Tibial nerve (tissue), 4 donors: ENCODE results near the gene MS4A3. TPM values are rescaled to one million over a fixed set of nuclear protein-coding genes. Genes with fewer than 3 reads are reported as not detected.
"Not testable (repeated sequence)": the region's sequence is repeated elsewhere in the genome, so short reads cannot be mapped to it uniquely, and the experiment has no call there.

Source experiments
- DNase-seq, 2 donors: peaks; one replicate each; pipeline ENCODE4 v3.0.0-alpha.2; 2019; ENCODE audit warnings: low spot score in 2 of 2
- H3K27ac ChIP-seq, 4 donors: fragments of 200-600 bp; sonication (generic) in 3 of 4; one replicate each; pipeline ENCODE4 v1.5.1; 2017 to 2019; ENCODE audit warnings: mild to moderate bottlenecking in 1 of 4
- H3K27me3 ChIP-seq, 2 donors: fragments of 200-600 bp; sonication (generic) in 1 of 2; one replicate each; pipeline versions ENCODE4 v1.5.1 to v1.6.0; 2017 to 2019
- H3K36me3 ChIP-seq, 3 donors: fragments of 200-600 bp; sonication (generic); one replicate each; pipeline ENCODE4 v1.5.1; 2018 to 2019
- H3K4me1 ChIP-seq, 4 donors: fragments of 200-600 bp; sonication (generic) in 3 of 4; one replicate each; pipeline ENCODE4 v1.5.1; 2017 to 2019
- H3K4me3 ChIP-seq, 4 donors: fragments of 200-600 bp; sonication (generic) in 3 of 4; one replicate each; pipeline ENCODE4 v1.5.1; 2017 to 2019; ENCODE audit warnings: mild to moderate bottlenecking in 1 of 4, moderate library complexity in 1 of 4
- H3K9me3 ChIP-seq, 4 donors: fragments of 200-600 bp; sonication (generic) in 3 of 4; one replicate each; pipeline ENCODE4 v1.5.1; 2017 to 2019
- EP300 ChIP-seq, 2 donors: sonication (generic); formaldehyde crosslinking; IDR thresholded peaks; one replicate each; pipeline ENCODE4 v1.6.1; 2017; ENCODE audit warnings: antibody characterized with exemption in 2 of 2, mild to moderate bottlenecking in 1 of 2
- POLR2A ChIP-seq, 2 donors: fragments of 450-650 bp; IDR thresholded peaks; one replicate each; pipeline ENCODE4 v1.6.1; 2017; ENCODE audit warnings: antibody characterized with exemption in 2 of 2, mild to moderate bottlenecking in 2 of 2, moderate library complexity in 2 of 2
- WGBS, 2 donors: methylation state at CpG; one replicate each; pipeline ENCODE4 v1.1.5; 2018; 5-methylcytosine and 5-hydroxymethylcytosine counted together
- total RNA-seq, 4 donors: library from RNA; depleted of rRNA; stranded (reverse); fragments of >200 nt; gene quantifications; one replicate each; pipeline ENCODE4 v1.1.0, GENCODE V29; 2016
- TF ChIP-seq, protein P1 (sequence below), 5 experiments: fragments of 200-600 bp in 3 of 5; fragments of 450-650 bp in 2 of 5; sonication (generic) in 3 of 5; IDR thresholded peaks; one replicate each; pipeline ENCODE4 v1.5.1; 2016 to 2019; ENCODE audit warnings: antibody characterized with exemption in 5 of 5, mild to moderate bottlenecking in 3 of 5, moderate library complexity in 2 of 5

MS4A3 gene, protein sequence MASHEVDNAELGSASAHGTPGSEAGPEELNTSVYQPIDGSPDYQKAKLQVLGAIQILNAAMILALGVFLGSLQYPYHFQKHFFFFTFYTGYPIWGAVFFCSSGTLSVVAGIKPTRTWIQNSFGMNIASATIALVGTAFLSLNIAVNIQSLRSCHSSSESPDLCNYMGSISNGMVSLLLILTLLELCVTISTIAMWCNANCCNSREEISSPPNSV
- not detected for total RNA-seq

DNA sequence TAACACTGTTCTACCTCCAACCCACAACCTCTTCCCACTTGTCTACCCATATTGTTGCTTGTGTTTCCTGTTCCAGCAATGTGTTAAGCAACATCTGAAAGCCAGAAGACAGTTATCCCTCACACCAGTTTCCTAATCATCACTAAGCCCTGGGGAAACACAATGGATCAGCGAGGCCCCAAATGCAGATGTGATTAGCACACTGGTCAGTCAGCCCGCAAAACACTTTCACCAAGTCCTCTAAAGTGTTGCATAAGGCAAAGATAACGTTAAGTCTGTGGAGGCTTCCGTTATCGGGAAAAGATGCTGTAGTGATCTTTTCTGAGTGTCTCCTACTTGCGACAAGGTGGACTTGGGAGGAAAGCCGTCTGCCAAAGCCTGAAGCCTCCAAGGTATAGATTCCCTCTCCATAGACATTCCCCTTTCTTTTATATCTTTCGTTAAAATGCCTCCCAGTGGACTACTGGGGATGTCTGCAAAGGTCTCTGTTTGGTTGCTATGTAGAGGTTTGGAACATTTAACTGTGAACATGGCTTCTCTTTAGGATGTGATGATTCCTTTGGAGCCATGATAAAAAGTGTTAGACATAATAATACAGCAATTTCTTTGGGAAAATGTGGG is at the start of gene MS4A3:
MS4A3 (plus strand) TSS at position 317 of the 621 bp plus-strand sequence. CDS start 4,496 bp downstream, outside the sequence.
- Histone ChIP-seq H3K27me3 (no peaks in the 10 kb centered on the region), H3K27ac (no peak within 1 kb of the TSS), H3K4me1 (no peaks in the 10 kb centered on the region), H3K36me3 (no peaks in the 10 kb centered on the region), H3K9me3 (peaks cover 0 to 8% (median 0%) of the 10 kb centered on the region in 4 donors), H3K4me3 (no peak within 1 kb of the TSS)
- 71 to 74% methylated on average over 8 of the region's 8 CpGs for WGBS, 2 donors
- TF ChIP-seq, protein P1, sequence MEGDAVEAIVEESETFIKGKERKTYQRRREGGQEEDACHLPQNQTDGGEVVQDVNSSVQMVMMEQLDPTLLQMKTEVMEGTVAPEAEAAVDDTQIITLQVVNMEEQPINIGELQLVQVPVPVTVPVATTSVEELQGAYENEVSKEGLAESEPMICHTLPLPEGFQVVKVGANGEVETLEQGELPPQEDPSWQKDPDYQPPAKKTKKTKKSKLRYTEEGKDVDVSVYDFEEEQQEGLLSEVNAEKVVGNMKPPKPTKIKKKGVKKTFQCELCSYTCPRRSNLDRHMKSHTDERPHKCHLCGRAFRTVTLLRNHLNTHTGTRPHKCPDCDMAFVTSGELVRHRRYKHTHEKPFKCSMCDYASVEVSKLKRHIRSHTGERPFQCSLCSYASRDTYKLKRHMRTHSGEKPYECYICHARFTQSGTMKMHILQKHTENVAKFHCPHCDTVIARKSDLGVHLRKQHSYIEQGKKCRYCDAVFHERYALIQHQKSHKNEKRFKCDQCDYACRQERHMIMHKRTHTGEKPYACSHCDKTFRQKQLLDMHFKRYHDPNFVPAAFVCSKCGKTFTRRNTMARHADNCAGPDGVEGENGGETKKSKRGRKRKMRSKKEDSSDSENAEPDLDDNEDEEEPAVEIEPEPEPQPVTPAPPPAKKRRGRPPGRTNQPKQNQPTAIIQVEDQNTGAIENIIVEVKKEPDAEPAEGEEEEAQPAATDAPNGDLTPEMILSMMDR (IDR thresholded peaks at IDR 0.05) = no peak
- no peak for TF ChIP-seq POLR2A (IDR thresholded peaks at IDR 0.05)
- TF ChIP-seq EP300 (IDR thresholded peaks at IDR 0.05) = no peak
- DNase-seq = no peak

DNA sequence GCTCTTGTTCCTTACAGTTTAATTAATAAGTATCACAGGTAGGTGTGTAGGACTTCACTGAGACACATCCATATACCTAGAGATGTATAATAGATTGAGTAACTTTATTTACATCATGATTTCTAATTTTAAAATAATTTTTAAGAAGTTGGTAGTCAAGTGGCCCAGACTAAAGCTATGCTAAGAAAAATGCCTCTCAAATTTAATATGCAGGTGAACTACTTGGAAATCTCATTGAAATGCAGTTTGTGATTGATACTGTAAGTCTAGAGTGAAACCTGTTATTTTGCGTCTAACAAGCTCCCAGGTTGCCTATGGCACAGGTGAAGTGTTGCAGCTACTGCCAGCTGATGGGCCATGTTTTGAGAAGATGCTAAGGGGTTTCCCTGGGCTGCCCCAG is 39.6 kb upstream of the MS4A3 start, which contains the start of gene OOSP4B:
OOSP4B (plus strand) TSS at position 301 of the 400 bp plus-strand sequence.
- 96% methylated on average over 1 of the region's 1 CpG for WGBS, 2 donors
- DNase-seq = no peak
- no peaks in the 10 kb centered on the region for H3K36me3 ChIP-seq
- no peak within 1 kb of the TSS for H3K4me3 ChIP-seq
- TF ChIP-seq EP300 (IDR thresholded peaks at IDR 0.05) = no peak
- no peak for TF ChIP-seq POLR2A (IDR thresholded peaks at IDR 0.05)
- TF ChIP-seq, protein P1 (IDR thresholded peaks at IDR 0.05) = no peak
- peaks cover 0 to 2% (median 0%) of the 10 kb centered on the region in 4 donors for H3K9me3 ChIP-seq
- no peaks in the 10 kb centered on the region for H3K4me1 ChIP-seq
- no peaks in the 10 kb centered on the region for H3K27me3 ChIP-seq
- H3K27ac ChIP-seq = no peak within 1 kb of the TSS

DNA sequence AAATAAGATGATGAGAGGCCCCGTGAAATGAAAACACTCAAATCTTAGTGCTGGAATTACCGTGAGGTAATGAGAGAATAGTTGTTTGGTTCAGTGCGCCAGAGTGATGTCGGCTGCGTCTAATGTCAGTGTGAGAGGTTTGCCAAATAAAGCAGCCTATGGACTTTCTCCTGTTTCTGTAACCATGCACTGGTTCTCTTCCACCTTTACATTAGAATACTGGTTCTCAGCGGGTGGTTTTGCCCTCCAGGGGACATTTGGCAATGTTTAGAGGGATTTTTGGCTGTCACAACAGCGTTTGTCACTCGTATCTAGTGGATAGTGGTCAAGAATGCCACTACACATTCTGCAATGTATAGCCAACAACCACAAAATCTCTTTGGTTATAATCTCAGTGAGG is 38.4 kb upstream of the MS4A3 start:
- Histone ChIP-seq H3K9me3 (no peaks in the 10 kb centered on the region), H3K27me3 (no peaks in the 10 kb centered on the region), H3K36me3 (no peaks in the 10 kb centered on the region), H3K4me3 (no peak overlapping the region), H3K4me1 (no peaks in the 10 kb centered on the region), H3K27ac (no peak overlapping the region)
- TF ChIP-seq POLR2A (IDR thresholded peaks at IDR 0.05) = no peak
- TF ChIP-seq, protein P1 (IDR thresholded peaks at IDR 0.05) = no peak
- TF ChIP-seq EP300 (IDR thresholded peaks at IDR 0.05) = no peak
- WGBS, 2 donors = 66% methylated on average over 8 of the region's 8 CpGs
- no peak for DNase-seq

DNA sequence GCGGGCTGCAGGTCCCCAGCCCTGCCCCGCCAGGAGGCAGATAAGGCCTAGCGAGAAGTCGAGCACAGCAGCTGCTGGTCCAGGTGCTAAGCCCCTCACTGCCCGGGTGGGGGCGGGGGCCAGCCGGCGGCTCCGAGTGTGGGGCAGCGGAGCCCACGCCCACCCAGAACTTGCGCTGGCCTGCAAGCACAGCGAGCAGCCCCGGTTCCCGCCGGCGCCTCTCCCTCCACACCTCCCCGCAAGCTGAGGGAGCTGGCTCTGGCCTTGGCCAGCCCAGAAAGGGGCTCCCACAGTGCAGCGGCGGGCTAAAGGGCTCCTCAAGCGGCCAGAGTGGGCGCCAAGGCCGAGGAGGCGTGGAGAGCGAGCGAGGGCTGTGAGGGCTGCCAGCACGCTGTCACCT is 36.1 kb upstream of the MS4A3 start:
- WGBS, 2 donors = 97 to 98% methylated on average over 12 to 23 of the region's 27 CpGs
- H3K36me3 ChIP-seq, H3K4me3 ChIP-seq, H3K9me3 ChIP-seq, H3K27me3 ChIP-seq, H3K27ac ChIP-seq, H3K4me1 ChIP-seq, DNase-seq: not testable (repeated sequence)

DNA sequence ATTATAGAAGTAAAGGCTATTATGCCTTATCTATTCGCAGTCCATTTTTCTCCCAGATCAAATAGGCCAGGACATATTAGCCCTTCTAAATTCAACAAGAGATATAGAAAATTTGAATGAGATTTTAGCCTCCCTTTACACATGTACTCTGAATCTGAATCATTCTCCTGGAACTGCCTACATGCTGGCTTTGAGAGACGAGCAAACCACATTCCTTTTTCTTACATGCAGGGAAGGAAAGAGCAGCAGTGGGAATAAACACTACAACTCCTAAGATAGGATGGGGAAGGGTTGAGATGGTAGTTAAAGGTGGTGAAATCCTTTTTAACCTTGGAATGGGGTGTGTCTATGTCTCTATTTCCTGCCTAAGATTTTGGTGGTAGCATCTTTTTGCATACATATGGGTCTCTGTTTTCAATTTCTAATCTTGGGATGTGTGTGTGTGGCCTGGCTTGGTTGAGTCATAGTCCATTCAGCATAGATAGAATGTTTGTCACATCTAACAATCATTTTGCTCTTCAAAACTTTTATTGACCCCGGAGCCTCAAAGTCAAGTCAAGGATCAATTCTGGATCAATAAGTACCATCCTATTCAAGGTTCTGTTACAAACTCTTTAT is 27.3 kb upstream of the MS4A3 start:
- WGBS, 2 donors = 78 to 79% methylated on average over 3 of the region's 3 CpGs
- no peak overlapping the region for H3K27ac ChIP-seq
- no peaks in the 10 kb centered on the region for H3K27me3 ChIP-seq
- no peaks in the 10 kb centered on the region for H3K9me3 ChIP-seq
- no peak for DNase-seq
- TF ChIP-seq, protein P1 (IDR thresholded peaks at IDR 0.05) = no peak
- TF ChIP-seq EP300 (IDR thresholded peaks at IDR 0.05) (no peak), POLR2A (IDR thresholded peaks at IDR 0.05) (no peak)
- H3K4me1 ChIP-seq = no peaks in the 10 kb centered on the region
- no peak overlapping the region for H3K4me3 ChIP-seq
- no peaks in the 10 kb centered on the region for H3K36me3 ChIP-seq
